HepG2 (cell line): ENCODE results near the gene ANKRD40CL. TPM values are rescaled to one million over a fixed set of nuclear protein-coding genes. Genes with fewer than 3 reads are reported as not detected.

ENCODE experiments used
- ATAC-seq: fragments of 200-7000 bp; cut with Tn5 transposase; 3 replicates; pipeline ENCODE4 v1.9.1; 2020; ENCODE audit warnings: mild to moderate bottlenecking, moderate library complexity
- BruUV-seq: library from RNA; stranded (reverse); fragments of 400-500 nt; replicated peaks from 2 replicates; lab custom pipeline; 2021; lab: Mats Ljungman, UMichigan
- CTCF ChIA-PET: fragments of 300-600 bp; formaldehyde crosslinking; extraction: SDS; loops from one replicate; lab custom pipeline; 2021; ENCODE audit warnings: low total read pairs, inconsistent platforms, low intra/inter-chr PET ratio; lab: Yijun Ruan, JAX
- POLR2A ChIA-PET: fragments of 350-600 bp; sonication (Branson Sonifier 250); formaldehyde crosslinking; loops from one replicate; lab custom pipeline; 2020; ENCODE audit warnings: antibody characterized with exemption, inconsistent platforms; lab: Yijun Ruan, JAX
- DNase-seq: peaks from one replicate; pipeline ENCODE4 v3.0.0-alpha.2; 2015; ENCODE audit warnings: low spot score
- FAIRE-seq: peaks from 3 replicates; lab custom pipeline; 2011; peaks lifted over from hg19 to GRCh38; lab: Jason Lieb, UNC
- H2AFZ ChIP-seq: one replicate; pipeline ENCODE4 v1.6.1; 2011; ENCODE audit warnings: low read length, inconsistent platforms
- H3K27ac ChIP-seq: fragments of 300-600 bp; 3 replicates; pipeline ENCODE4 v1.8.0; 2011; ENCODE audit warnings: mixed run types, mild to moderate bottlenecking, mixed read lengths, low read length, inconsistent platforms; ENCODE audit not compliant: insufficient read depth; ENCODE audit errors: extremely low read length
- H3K27me3 ChIP-seq, 2 experiments: fragments of 200-600 bp in 1 of 2; 2 replicates in 1 of 2; 3 replicates in 1 of 2; pipeline versions ENCODE4 v1.6.0 to v1.8.0; 2011; ENCODE audit warnings: low read length in 2 of 2, mild to moderate bottlenecking in 2 of 2, moderate library complexity in 2 of 2, inconsistent platforms in 1 of 2; ENCODE audit not compliant: insufficient read depth in 2 of 2, control insufficient read depth in 1 of 2
- H3K36me3 ChIP-seq, 2 experiments: fragments of 200-600 bp in 1 of 2; replicated peaks in 1 of 2; 2 replicates in 1 of 2; 3 replicates in 1 of 2; pipeline versions ENCODE4 v1.5.1 to v1.8.0; 2011; ENCODE audit warnings: low read length in 2 of 2, inconsistent platforms in 1 of 2; ENCODE audit not compliant: insufficient read depth in 2 of 2, control insufficient read depth in 1 of 2
- H3K4me1 ChIP-seq: 2 replicates; pipeline ENCODE4 v1.5.1; 2012; ENCODE audit warnings: low read length, inconsistent platforms; ENCODE audit not compliant: insufficient read depth
- H3K4me2 ChIP-seq: 2 replicates; pipeline ENCODE4 v1.6.0; 2011; ENCODE audit warnings: low read depth, low read length, inconsistent platforms
- H3K4me3 ChIP-seq, 3 experiments: fragments of 200-600 bp in 1 of 3; sonication (generic), shearing (Covaris generic) in 1 of 3; replicated peaks in 1 of 3; 2 replicates each; pipeline ENCODE4 v1.5.1; 2011 to 2016; ENCODE audit warnings: low read length in 3 of 3, inconsistent platforms in 2 of 3, low read depth in 2 of 3, mild to moderate bottlenecking in 2 of 3, control low read depth in 1 of 3, mixed read lengths in 1 of 3; ENCODE audit not compliant: insufficient read depth in 1 of 3
- H3K79me2 ChIP-seq: one replicate; pipeline ENCODE4 v1.6.1; 2011; ENCODE audit warnings: low read length, inconsistent platforms; ENCODE audit not compliant: insufficient read depth
- H3K9ac ChIP-seq: 2 replicates; pipeline ENCODE4 v1.6.0; 2011; ENCODE audit warnings: mild to moderate bottlenecking, low read depth, low read length, inconsistent platforms; ENCODE audit not compliant: insufficient read depth
- H3K9me3 ChIP-seq: 2 replicates; pipeline ENCODE4 v1.5.1; 2012; ENCODE audit warnings: mild to moderate bottlenecking, low read length
- H4K20me1 ChIP-seq: 2 replicates; pipeline ENCODE4 v1.6.0; 2011; ENCODE audit warnings: inconsistent platforms, mild to moderate bottlenecking, low read length, moderate library complexity; ENCODE audit not compliant: insufficient read depth
- GABPB1 ChIP-seq: IDR thresholded peaks from 2 replicates; pipeline ENCODE4 v1.6.1; 2016; ENCODE audit warnings: mild to moderate bottlenecking, missing genetic modification reagents, moderate library complexity, missing compliant biosample characterization
- HNF4G ChIP-seq, 2 experiments: sonication (generic) in 1 of 2; formaldehyde crosslinking in 1 of 2; IDR thresholded peaks; 2 replicates each; pipeline versions ENCODE4 v1.4.0 to v1.6.1; 2011 to 2020; ENCODE audit warnings: borderline replicate concordance in 2 of 2, low read depth in 2 of 2, mild to moderate bottlenecking in 2 of 2, low read length in 1 of 2, missing genetic modification reagents in 1 of 2, moderate library complexity in 1 of 2
- IKZF4 ChIP-seq: sonication (generic); formaldehyde crosslinking; IDR thresholded peaks from 2 replicates; pipeline ENCODE4 v1.5.1; 2020; ENCODE audit warnings: borderline replicate concordance, mild to moderate bottlenecking, low read depth, missing genetic modification reagents; ENCODE audit errors: not compliant biosample characterization
- KAT8 ChIP-seq: IDR thresholded peaks from 2 replicates; pipeline ENCODE4 v1.6.1; 2016; ENCODE audit warnings: missing genetic modification reagents, missing compliant biosample characterization
- MTF2 ChIP-seq: sonication (generic); formaldehyde crosslinking; IDR thresholded peaks from 2 replicates; pipeline ENCODE4 v1.5.0; 2020; ENCODE audit warnings: missing genetic modification reagents, borderline replicate concordance
- PCBP1 ChIP-seq: fragments of 200-400 bp; formaldehyde crosslinking; IDR thresholded peaks from 2 replicates; pipeline ENCODE4 v1.6.1; 2017; ENCODE audit warnings: mild to moderate bottlenecking, low read depth, low read length, borderline replicate concordance
- RXRA ChIP-seq: sonication (generic); formaldehyde crosslinking; IDR thresholded peaks from 2 replicates; pipeline ENCODE4 v1.5.1; 2020; ENCODE audit warnings: missing genetic modification reagents
- SAP130 ChIP-seq: IDR thresholded peaks from 2 replicates; pipeline ENCODE4 v1.6.1; 2016; ENCODE audit warnings: low read depth
- ZNF343 ChIP-seq: sonication (generic); formaldehyde crosslinking; IDR thresholded peaks from 2 replicates; pipeline ENCODE4 v1.4.0; 2020; ENCODE audit warnings: mild to moderate bottlenecking, missing genetic modification reagents
- ZNF547 ChIP-seq: sonication (generic); formaldehyde crosslinking; IDR thresholded peaks from 2 replicates; pipeline ENCODE4 v1.5.1; 2020; ENCODE audit warnings: mild to moderate bottlenecking, missing genetic modification reagents
- ZNF781 ChIP-seq: sonication (generic); formaldehyde crosslinking; IDR thresholded peaks from 2 replicates; pipeline ENCODE4 v1.5.1; 2020; ENCODE audit warnings: borderline replicate concordance, mild to moderate bottlenecking, missing genetic modification reagents; ENCODE audit errors: not compliant biosample characterization
- WGBS: methylation state at CpG from one replicate; pipeline ENCODE4 v1.1.6; 2017; ENCODE audit warnings: low lambda C conversion rate; 5-methylcytosine and 5-hydroxymethylcytosine counted together
- in situ Hi-C: cut with HindIII; loops from 2 replicates; pipeline ENCODE4 v1.10.0; 2017; ENCODE audit warnings: low pct_unique_long_range_greater_than_20kb; ENCODE audit not compliant: extremely low pct_ligation_motif_present
- intact Hi-C: fragments of 100-400 bp; cut with micrococcal nuclease; formaldehyde crosslinking; loops from one replicate; pipeline ENCODE4 v1.10.0; 2022; ENCODE audit not compliant: unreplicated experiment
- polyA plus RNA-seq, 8 experiments: library from polyadenylated mRNA; depleted of rRNA in 3 of 8; stranded (reverse) in 7 of 8; unstranded in 1 of 8; fragments of >200 nt; fragmentation: Illumina TruSeq in 4 of 8; extraction: Trizol in 4 of 8; gene quantifications; 2 replicates each; pipeline versions ENCODE4 v1.2.1 to v1.2.3, GENCODE V29; 2011 to 2016; ENCODE audit warnings: low read depth in 4 of 8, missing spikeins in 1 of 8, mixed read lengths in 1 of 8; ENCODE audit not compliant: insufficient read depth in 1 of 8
- total RNA-seq, 5 experiments: library from RNA; depleted of rRNA; stranded (reverse); fragments of >200 nt; fragmentation: Illumina TruSeq; extraction: Trizol; gene quantifications; 2 replicates each; pipeline ENCODE4 v1.2.3, GENCODE V29; 2016; ENCODE audit warnings: low read depth in 1 of 5
- TF ChIP-seq, protein P1 (sequence below): sonication (generic); formaldehyde crosslinking; IDR thresholded peaks from 2 replicates; pipeline ENCODE4 v1.5.0; 2020; ENCODE audit warnings: missing genetic modification reagents, mild to moderate bottlenecking, borderline replicate concordance
- TF ChIP-seq, protein P2 (sequence below): sonication (generic); formaldehyde crosslinking; IDR thresholded peaks from 2 replicates; pipeline ENCODE4 v1.8.0; 2022; ENCODE audit warnings: missing genetic modification reagents, mild to moderate bottlenecking, inconsistent platforms, borderline replicate concordance
- TF ChIP-seq, protein P3 (sequence below): sonication (generic); formaldehyde crosslinking; IDR thresholded peaks from 2 replicates; pipeline ENCODE4 v1.4.0; 2020; ENCODE audit warnings: missing genetic modification reagents, low read depth, mild to moderate bottlenecking, borderline replicate concordance

ANKRD40CL gene
- total and polyA plus RNA-seq, 2 of the 13 experiments (the other 11 are each of a cell fraction or from before 2014, with no cell fraction given) = 0.03 to 0.11 TPM

DNA sequence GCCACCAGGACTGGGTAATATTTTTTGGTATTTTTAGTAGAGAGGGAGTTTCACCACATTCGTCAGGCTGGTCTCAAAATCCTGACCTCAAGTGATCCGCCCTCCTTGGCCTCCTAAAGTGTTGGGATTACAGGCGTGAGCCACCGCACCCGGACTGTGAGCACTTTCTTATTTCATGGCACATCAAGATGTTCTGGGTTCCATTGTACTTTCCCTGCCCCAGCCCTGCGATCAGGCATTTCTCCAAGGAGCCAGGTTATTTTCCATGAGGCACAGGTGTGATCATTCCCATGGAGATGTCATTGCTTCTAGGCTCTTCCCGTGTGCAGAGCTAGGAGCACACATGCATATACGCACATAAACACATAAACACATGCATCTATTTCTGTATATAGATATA is 2.6 kb upstream of the ANKRD40CL start:
- peaks cover 38% of the 10 kb centered on the region for H3K4me1 ChIP-seq
- no peaks in the 10 kb centered on the region for H4K20me1 ChIP-seq
- no peak for DNase-seq
- BruUV-seq = no TSS peak
- H3K36me3 ChIP-seq = no peaks in the 10 kb centered on the region
- no peak for FAIRE-seq
- CTCF ChIA-PET = no interaction called here
- TF ChIP-seq MTF2 = no peak
- TF ChIP-seq, all 625 proteins: peak for 0
- Histone ChIP-seq H3K4me3 (no peak overlapping the region), H3K9ac (no peak overlapping the region), H3K79me2 (no peaks in the 10 kb centered on the region), H2AFZ (no peak overlapping the region), H3K27me3 (peaks cover 0 to 2% of the 10 kb centered on the region in 2 experiments; a peak in 1 of 5 replicates), H3K4me2 (no peak overlapping the region), H3K27ac (no peak overlapping the region), H3K9me3 (no peaks in the 10 kb centered on the region)
- POLR2A ChIA-PET = no interaction called here
- in situ Hi-C loops (no loop called here), intact Hi-C loops (no loop called here)
- no peak for ATAC-seq
- WGBS = 61% methylated on average over 8 of the region's 8 CpGs

DNA sequence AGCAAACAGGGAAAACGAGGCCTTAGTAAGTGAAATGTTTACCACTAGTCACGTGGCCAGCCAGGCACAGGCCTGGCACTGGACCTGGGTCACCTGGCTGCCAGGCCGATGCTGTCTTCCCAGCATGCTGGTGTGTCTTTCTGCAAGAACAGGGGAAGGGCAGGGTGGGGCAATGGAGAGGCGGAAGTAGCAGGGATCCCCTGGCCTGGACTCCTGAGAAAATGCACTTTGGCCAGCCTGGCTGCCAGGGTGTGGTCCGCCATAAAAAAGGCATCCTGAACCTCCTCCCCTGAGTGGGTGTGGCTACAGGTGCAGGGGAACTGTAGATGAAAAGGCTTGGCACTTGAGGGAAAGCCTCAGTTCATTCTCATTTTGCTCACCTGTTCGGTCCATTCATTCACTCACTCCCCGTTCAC is 1.0 kb upstream of the ANKRD40CL start:
- intact Hi-C loops (no loop called here), in situ Hi-C loops (no loop called here)
- 19% methylated on average over 7 of the region's 7 CpGs for WGBS
- H3K9me3 ChIP-seq = no peaks in the 10 kb centered on the region
- H4K20me1 ChIP-seq = no peaks in the 10 kb centered on the region
- H3K9ac ChIP-seq = peak overlapping the region; percentile 18; the same call in 1 of the 2 replicates
- H2AFZ ChIP-seq = no peak overlapping the region
- H3K4me3 ChIP-seq = peak overlapping the region in 1 of 3 experiments; percentile 39; a peak in 2 of 6 replicates
- BruUV-seq = no TSS peak
- peaks cover 0 to 2% of the 10 kb centered on the region in 2 experiments; a peak in 1 of 5 replicates for H3K27me3 ChIP-seq
- no peak for FAIRE-seq
- no peaks in the 10 kb centered on the region for H3K36me3 ChIP-seq
- H3K4me1 ChIP-seq = peaks cover 53% of the 10 kb centered on the region
- H3K79me2 ChIP-seq = no peaks in the 10 kb centered on the region
- H3K4me2 ChIP-seq = peak overlapping the region; percentile 65
- no peak overlapping the region for H3K27ac ChIP-seq
- no peak for ATAC-seq
- ChIA-PET POLR2A (no interaction called here), CTCF (no interaction called here)
- peak; percentile 38 for DNase-seq
- TF ChIP-seq PCBP1 = no peak
- peak; percentile 29; the same call in 1 of the 2 replicates for TF ChIP-seq SAP130
- TF ChIP-seq, protein P1, sequence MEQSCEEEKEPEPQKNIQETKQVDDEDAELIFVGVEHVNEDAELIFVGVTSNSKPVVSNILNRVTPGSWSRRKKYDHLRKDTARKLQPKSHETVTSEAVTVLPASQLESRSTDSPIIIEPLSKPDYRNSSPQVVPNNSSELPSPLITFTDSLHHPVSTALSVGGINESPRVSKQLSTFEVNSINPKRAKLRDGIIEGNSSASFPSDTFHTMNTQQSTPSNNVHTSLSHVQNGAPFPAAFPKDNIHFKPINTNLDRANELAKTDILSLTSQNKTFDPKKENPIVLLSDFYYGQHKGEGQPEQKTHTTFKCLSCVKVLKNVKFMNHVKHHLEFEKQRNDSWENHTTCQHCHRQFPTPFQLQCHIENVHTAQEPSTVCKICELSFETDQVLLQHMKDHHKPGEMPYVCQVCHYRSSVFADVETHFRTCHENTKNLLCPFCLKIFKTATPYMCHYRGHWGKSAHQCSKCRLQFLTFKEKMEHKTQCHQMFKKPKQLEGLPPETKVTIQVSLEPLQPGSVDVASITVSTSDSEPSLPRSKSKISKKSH (CRISPR knock-in tag) = no peak
- TF ChIP-seq ZNF781 = no peak
- TF ChIP-seq ZNF343 (CRISPR knock-in tag) = no peak
- no peak for TF ChIP-seq ZNF547 (CRISPR knock-in tag)
- no peak for TF ChIP-seq HNF4G (IDR thresholded peaks at IDR 0.05; ENCODE audit: borderline replicate concordance, low read depth, low read length)
- TF ChIP-seq HNF4G (CRISPR knock-in tag; IDR thresholded peaks at IDR 0.05; ENCODE audit: borderline replicate concordance, low read depth) = 0 out of 2 replicates have a peak, but pooled peaks have one; percentile 33
- TF ChIP-seq, protein P2, sequence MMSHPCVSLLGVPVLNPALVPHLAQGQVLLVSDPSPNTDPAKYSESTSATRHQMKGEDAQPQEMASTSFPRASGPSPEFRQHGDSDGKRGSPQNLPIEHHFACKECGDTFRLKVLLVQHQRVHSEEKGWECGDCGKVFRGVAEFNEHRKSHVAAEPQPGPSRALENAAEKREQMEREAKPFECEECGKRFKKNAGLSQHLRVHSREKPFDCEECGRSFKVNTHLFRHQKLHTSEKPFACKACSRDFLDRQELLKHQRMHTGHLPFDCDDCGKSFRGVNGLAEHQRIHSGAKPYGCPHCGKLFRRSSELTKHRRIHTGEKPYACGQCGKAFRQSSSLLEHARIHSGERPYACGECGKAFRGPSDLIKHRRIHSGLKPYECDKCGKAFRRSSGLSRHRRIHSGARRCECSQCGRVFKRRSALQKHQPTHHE (CRISPR knock-in tag) = no peak
- no peak for TF ChIP-seq IKZF4
- no peak for TF ChIP-seq KAT8 (CRISPR knock-in tag)
- TF ChIP-seq GABPB1 = peak; percentile 53; the same call in 1 of the 2 replicates
- TF ChIP-seq RXRA (CRISPR knock-in tag) = 0 out of 2 replicates have a peak, but pooled peaks have one; percentile 25
- TF ChIP-seq, protein P3, sequence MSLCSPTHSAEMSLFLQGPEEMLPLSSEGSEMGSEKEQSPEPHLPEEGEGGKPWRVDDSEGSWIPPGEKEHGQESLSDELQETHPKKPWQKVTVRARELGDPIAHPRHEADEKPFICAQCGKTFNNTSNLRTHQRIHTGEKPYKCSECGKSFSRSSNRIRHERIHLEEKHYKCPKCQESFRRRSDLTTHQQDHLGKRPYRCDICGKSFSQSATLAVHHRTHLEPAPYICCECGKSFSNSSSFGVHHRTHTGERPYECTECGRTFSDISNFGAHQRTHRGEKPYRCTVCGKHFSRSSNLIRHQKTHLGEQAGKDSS (CRISPR knock-in tag) = no peak
